Activated CD4-positive, alpha-beta T cell treated with anti-CD3 and anti-CD28 coated beads, Interleukin-2, Interleukin-6, amounts not matched to agents 100 ng/mL and 50 ng/mL, durations not matched to agents 16 hours and 8 hours (primary cell): ENCODE data around the gene TMEM234.

ENCODE experiments used
- DNase-seq: peaks from one replicate; pipeline ENCODE4 v3.0.0-alpha.2; 2020

Gene TMEM234

DNA sequence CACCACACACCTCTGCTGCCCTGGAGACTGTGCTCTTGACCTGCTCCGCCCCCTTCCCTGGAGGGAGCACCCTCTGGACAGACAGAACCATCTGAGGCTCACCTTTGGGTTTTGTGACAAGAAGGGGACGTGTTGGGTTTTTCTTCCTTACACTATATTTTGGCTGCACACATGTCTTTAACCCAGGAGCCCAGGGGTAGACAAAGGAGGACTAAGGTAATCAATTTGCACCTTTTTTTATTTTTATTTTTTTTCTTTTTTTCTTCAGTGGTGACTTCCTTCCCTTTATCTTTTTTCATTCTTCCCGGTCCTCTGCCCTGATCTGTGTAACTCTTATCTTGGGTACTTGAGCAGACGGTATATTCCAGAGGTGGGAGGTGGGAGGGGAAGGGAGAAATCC is 51.2 kb downstream of the TMEM234 start:
- DNase-seq: no peak
